Measurements from ENCODE around the gene NEGR1.

The NEGR1 gene

GRCh38 chr1:71766748-71767147 is 515.6 kb downstream of the NEGR1 start:
- DNase-seq, result no peak

DNA sequence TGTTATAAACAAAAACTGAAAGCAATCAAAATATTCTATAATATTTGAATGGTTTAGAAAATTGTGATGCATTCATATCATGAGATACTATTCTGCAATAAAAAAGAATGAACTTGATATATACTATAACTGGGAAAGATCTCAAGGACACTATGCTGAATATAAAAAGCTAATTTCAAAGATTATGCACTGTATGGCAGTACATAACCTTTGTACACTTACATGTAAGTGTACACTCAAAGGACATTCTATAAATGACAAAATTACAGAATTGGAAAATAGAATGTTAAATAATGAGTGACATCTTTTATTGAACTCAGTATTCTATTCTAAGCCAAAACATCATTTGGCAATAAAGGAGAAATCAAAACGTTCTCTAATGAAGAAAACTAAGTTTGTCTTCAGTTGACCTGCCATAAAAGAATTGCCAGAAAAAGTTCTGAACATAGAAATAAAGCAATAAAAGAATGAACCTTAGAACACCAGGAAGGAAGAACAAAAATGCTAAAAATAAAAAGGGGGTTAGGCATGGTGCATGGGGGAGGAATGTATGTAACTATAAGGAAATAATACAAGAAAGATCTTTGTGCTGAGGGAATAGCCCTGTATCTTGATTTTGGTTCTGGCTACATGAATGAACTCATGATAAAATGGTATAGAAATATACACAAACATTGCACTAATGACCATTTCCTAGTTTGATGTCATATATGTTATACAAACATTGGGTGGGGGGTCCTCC is 519.7 kb downstream of the NEGR1 start:
- no peak for DNase-seq

- no peak for DNase-seq
These were observed 526.9 kb downstream of the NEGR1 start for GRCh38 chr1:71755441-71755840.

DNA sequence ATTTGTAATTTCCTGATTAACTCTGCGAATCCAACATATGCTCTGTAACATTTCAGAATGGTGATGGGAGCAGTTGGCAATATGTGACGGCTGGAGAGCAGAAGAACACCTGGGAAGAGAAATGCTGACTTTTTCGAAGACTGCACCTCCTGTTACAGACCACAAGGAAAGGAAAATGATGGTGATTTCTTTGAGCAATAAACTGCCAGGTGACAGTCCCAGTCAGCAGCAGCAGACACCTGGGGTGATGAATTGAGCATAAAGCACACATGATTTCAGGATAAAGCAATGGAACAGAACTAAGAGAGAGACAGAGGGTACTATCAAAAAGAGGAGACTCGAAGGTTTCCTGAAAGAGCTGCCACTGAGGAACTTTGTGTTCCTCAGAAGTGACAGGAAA is 528.6 kb downstream of the NEGR1 start:
- no peak for DNase-seq

DNA sequence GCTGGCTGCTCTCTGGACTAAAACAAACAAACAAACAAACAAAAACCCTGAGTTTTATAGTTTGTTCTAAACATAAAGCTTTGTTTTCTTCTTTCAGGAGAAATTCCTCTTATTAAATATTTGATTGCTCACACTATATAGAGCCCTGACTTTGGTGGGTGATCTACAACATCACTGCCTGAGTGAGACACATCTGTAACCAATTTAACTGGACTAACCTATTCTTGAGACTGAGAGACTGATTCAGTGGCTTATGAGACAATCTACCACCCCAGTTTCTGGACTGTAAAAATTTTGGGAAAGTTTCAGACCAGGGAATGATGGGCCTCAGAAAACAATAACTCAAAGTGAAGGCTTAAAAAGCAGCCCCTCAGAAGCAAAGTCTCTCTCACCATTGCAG is 537.0 kb downstream of the NEGR1 start:
- DNase-seq, result no peak

GRCh38 chr1:71743862-71744261 is 538.5 kb downstream of the NEGR1 start:
- no peak for DNase-seq

GRCh38 chr1:71738910-71739309 is 543.4 kb downstream of the NEGR1 start:
- no peak for DNase-seq

GRCh38 chr1:71738256-71738655 is 544.1 kb downstream of the NEGR1 start:
- DNase-seq, result no peak

- DNase-seq, result no peak
These were observed 544.6 kb downstream of the NEGR1 start for GRCh38 chr1:71737768-71738167.

- DNase-seq, result no peak
These were observed 549.2 kb downstream of the NEGR1 start for GRCh38 chr1:71733121-71733520.

DNA sequence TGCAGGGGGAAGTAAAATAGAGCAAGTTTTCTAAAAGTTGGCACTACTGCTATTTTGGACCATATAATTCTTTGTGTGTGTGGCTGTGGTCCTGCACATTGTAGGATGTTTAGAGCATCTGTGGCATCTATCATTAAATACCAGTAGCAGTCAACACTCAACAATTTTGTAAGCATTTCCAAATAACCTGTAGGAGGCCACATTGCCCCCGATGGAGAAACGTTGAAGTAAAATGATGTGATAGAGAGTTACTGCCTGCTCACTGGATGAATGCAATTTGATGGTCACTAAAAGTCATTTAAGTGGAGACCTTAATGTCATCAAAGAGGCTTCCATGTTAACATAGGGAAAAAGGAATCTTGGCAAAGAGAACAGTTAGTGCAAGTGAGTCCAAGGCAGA is 560.8 kb downstream of the NEGR1 start:
- DNase-seq, result no peak

DNA sequence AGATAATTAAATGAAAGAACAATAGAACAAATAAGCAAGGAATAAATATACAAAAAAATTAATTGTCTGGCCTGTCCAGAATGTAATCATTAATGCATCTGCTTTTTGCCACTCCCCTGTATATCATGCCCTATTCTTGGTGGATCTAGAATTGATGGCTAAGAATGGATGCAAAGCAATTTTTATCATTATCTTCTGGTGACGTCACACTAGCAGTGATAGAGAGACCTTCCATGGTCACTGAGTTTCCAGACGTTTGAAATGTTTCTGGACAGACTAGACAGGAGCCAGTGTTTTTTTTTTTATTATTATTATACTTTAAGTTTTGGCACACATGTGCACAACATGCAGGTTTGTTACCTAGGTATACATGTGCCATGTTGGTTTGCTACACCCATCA is 563.0 kb downstream of the NEGR1 start:
- DNase-seq, result no peak

DNA sequence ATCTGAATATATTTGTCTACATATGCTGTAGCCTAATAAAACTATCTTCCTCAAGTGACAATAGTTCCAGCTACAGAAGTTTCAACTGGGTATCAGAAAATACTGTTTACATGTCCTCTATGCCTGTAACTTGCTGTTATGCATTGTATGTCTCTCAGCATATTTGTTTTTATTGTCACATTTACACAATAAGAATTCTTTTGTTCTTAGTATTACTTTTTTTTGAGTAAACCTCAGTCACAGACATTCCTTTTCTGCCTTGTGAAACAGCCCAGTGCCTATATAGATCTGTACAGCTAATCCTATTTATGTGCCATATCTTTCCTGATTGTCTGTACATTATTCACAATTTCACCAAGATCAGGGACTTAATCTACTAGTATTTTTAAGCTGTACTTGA is 565.2 kb downstream of the NEGR1 start:
- DNase-seq, result no peak

DNA sequence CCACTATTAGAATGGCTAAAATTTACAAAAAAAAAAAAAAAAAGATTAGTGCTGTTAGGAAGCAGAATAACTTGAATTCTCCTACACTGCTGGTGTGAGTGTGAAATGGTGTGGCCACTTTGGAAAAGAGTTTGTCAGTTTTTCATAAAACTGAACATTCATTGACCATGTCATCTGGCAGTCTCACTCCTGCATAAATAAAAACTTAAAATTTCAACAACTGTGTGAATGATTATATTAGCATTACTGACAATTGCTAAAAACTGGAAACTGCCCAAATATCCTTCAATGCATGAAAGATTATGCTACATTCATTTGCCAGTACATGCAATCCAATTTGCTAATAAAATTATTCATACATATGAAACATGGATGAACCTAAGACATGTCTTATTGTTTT is 570.9 kb downstream of the NEGR1 start:
- DNase-seq, result no peak

- DNase-seq, result no peak
These were observed 576.2 kb downstream of the NEGR1 start for GRCh38 chr1:71706029-71706671.

GRCh38 chr1:71698186-71698585 is 584.2 kb downstream of the NEGR1 start:
- no peak for DNase-seq

- no peak for DNase-seq
These were observed 586.5 kb downstream of the NEGR1 start for GRCh38 chr1:71695821-71696220.

DNA sequence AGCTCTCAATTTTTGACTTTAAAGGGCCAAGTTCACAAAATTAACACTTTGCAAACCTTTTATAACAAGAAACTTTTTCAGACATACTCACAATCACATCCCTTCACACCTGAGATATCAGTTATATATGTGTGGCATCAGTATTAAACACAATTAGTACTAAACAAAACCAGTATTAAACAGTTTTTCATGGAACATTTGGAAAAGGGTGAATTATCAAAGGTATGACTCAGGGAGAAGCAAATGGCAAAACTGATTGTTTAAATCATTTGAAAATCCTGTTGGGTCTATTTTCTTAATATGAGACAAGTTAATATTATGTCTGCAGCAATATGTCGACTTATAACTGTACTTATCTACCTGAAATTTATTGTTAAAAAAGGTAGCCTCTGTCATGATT is 587.3 kb downstream of the NEGR1 start:
- DNase-seq, result no peak

- DNase-seq, result no peak
These were observed 588.8 kb downstream of the NEGR1 start for GRCh38 chr1:71693581-71693980.

DNA sequence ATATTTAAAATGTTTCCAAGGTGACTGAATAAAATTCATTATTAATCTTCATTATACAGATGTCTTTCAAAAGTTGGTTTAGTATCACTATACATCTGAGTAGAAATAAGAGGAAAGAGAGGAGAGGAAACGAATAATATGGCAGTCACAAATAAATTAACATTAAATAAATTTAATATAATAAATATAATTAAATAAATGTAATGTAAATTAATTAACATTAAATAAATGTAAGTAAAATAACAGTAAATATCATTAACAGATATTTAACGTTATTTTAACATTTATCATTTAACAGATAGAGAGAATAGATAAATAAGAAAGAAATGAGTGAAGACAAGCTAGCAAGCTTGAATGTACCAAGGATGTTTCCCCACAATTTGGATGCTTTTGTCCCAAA is 592.7 kb downstream of the NEGR1 start:
- no peak for DNase-seq

GRCh38 chr1:71687376-71687775 is 595.0 kb downstream of the NEGR1 start:
- no peak for DNase-seq

DNA sequence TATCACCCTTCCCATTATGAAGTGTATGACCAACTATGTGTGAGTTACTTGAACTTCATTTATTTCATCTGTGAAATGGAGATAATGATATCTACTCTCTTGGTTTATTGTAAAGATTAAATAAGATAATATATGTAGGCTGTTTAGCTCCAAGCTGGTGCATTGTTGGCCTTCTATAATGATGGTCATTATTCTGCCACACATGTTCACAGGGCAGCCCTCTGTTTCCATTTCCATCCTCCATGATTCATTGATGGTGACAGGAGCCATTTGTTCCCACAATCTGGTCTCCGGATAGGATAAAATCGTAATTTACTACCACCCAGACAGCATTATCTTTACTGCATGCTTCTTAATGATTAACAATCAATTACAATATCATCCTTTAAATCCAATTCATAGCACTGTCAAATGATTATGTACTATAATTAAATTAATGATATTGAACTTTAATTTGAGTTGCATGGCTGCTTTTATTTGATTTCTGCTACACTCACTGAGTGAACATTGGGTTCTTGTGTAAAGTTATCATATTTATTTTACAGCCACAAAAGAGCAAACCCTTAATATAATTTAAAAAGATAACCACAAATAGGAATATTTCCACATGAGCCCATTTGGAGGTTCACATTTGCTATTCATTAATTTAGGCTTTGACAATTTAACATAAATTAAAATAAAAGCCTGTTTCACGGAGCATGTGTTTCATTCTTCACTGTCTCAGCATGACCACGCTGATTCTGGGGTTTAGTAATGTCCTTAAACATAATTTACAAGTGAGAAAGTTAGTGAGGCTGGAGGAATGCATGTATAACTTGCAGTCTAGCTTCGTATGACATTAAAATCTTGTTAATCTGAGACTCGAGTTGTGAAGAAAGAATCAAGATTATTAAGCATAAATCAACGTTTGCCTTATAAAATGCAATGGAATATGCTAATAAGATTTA is 605.1 kb downstream of the NEGR1 start:
- no peak for DNase-seq

- peak; percentile 6 for DNase-seq
These were observed 614.3 kb downstream of the NEGR1 start for GRCh38 chr1:71668065-71668464.

DNA sequence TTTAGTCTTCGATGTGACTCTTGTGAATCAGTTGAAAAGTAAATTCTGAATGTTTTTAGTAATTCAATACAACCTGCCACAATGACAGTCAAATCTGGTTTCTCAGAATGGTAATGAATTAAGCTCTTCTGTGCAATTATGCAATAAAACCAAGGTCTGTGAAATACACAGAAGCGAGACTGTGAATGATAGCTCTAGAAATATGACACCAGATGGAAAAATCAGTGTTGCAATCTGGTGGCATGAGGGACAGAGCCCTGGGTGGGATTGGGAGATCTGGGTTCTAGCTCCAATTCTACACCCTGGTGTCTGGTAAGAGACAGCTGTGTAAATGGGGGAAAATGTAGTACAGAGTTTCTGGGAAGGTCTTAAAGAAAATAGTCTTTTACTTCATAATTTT is 615.1 kb downstream of the NEGR1 start:
- peak; percentile 6 for DNase-seq

Data from NCI-H1092 (cell line).